ENCODE measurements around the gene CDC25B.
"Not testable (repeated sequence)": the region's sequence is repeated elsewhere in the genome, so short reads cannot be mapped to it uniquely, and the experiment has no call there.

Gene CDC25B

GRCh38 chr20:3811467-3812258 is 15.6 kb downstream of the CDC25B start:
- DNase-seq, result peak; percentile 90 to 94

DNA sequence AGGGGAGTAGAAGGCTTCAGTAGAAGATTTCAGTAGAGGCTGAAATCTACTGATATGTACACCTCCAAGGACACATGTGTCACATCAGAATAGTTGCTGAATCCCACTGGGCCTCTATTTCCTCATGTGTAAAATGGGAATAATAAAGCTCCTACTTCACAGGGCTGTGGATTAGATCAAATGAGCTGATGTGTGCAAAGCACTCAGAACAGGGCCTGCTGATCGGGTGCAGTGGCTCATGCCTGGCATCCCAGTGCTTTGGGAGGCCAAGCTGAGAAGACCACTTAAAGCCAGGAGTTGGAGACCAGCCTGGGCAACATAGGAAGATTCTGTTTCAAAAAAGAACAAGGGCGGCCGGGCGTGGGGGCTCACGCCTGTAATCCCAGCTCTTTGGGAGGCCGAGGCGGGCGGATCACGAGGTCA is 16.2 kb downstream of the CDC25B start:
- no peak for DNase-seq

DNA sequence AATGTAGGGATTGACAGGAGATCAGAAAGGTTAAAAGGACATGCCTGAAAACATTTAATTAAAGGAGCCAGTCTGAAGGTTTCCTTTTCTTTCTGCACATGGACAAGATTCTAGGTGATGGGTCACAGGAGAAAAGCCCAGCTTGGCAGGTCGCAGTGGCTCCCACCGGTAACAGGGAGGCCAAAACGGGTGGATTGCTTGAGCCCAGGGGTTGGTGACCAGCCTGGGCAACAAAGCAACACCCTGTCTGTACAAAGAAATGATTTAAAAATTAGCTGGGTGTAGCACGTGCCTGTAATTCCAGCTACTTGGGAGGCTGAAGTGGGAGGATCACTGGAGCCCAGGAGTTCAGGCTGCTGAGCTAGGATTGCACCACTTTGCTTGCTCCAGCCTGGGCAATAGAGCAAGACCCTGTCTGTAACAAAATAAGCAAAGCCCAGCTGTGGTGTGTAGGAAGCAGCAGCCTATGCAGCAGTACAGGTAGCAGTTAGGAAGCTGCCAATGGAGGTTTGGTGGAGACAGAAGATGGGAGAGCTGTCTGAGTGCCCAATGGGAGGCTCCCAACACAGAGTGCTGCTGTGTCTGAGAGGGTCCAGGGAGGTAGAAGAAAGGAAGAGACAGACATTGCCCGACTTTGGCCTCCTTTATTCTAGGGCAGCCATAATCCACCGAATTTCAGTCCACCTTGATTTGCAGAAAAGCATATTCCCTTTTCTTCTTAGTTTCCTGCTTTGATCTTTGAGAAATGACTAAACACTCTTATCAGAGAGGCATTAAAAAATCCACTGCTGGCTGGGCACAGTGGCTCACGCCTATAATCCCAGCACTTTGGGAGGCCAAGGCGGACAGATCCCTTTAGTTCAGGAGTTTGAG is 17.1 kb downstream of the CDC25B start:
- no peak for DNase-seq

DNA sequence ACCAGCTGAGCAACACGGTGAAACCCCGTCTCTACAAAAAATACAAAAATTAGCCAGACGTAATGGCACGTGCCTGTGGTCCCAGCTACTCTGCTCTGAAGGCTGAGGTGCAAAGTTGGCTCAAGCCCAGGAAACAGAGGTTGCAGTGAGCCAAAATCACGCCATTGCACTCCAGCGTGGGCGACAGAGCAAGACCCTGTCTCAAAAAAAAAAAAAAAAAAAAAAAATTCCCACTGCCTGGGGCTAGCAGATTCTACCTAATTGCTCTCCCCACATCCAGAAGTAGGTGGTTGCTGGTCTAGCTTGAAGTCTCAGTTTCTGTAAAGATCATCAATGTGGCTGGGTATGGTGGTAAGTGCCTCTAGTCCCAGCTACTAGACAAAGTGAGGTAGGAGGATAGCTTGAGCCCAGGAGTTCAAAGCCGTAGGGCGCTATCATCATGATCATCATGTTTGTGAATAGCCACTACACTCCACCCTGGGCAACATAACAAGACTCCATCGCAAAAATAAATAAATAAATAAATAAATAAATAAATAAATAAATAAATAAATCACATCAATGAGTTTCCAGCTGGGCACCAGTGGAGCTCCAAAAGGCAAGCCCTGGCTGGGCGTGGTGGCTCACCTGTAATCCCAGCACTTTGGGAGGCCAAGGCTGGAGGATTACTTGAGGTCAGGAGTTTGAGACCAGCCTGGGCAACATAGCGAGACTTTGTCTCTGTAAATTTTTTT is 17.9 kb downstream of the CDC25B start:
- DNase-seq, result no peak

DNA sequence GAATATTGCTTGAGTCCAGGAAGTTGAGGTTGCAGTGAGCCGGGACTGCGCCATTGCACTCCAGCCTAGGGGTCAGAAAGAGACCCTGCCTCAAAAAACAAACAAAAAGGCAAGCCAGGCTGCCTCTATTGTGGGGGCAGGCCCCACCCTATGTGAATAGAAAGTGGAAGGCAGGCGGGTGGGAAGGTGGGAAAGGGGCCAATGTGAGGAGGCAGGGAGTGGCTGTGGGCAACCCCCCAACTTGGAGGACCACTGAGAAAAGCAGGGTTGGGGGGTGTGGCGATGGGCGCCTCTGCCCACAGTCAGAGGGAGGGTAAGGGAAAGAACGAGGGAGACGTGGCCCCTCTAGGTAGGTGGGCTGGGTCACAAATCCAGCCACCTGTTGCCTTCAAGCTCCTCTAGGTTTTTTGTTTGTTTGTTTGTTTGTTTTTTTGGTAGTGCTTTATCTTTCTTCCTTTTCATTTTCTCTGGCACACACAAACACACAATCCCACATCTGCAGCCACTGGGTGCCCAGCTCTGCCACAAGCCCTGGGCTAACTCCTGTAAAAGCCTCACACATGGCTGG is 18.9 kb downstream of the CDC25B start:
- no peak for DNase-seq

DNA sequence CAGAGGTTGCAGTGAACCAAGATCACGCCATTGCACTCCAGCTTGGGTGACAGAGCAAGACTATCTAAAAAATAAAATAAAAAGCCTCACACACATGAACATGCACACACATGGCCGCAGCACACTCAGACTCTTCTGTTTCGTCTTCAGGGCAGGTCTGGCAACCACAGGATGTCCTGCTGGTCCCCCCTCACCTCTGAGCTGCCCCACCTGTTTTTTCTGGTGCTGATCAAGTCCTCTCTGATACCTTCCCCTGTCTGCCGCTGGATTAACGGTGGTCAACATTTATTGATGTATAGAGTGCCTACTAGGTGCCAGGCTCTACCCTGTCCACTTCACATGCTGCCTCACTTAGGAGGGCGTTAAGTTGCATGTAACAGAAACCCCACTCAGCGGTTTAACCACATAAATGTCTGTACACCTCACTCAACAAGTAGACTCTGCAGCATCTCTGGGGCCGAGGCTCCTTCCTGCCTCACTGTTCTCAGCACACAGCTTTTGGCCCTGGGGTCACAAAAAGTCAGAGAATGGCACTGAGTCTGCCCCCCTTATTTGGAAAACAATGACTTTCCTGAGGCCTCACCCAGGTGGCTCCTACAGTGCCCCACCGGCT is 19.7 kb downstream of the CDC25B start:
- DNase-seq, result no peak

- DNase-seq, result no peak
These were observed 22.3 kb downstream of the CDC25B start for GRCh38 chr20:3818155-3819151.

GRCh38 chr20:3819411-3820047 is 23.4 kb downstream of the CDC25B start:
- no peak for DNase-seq

DNA sequence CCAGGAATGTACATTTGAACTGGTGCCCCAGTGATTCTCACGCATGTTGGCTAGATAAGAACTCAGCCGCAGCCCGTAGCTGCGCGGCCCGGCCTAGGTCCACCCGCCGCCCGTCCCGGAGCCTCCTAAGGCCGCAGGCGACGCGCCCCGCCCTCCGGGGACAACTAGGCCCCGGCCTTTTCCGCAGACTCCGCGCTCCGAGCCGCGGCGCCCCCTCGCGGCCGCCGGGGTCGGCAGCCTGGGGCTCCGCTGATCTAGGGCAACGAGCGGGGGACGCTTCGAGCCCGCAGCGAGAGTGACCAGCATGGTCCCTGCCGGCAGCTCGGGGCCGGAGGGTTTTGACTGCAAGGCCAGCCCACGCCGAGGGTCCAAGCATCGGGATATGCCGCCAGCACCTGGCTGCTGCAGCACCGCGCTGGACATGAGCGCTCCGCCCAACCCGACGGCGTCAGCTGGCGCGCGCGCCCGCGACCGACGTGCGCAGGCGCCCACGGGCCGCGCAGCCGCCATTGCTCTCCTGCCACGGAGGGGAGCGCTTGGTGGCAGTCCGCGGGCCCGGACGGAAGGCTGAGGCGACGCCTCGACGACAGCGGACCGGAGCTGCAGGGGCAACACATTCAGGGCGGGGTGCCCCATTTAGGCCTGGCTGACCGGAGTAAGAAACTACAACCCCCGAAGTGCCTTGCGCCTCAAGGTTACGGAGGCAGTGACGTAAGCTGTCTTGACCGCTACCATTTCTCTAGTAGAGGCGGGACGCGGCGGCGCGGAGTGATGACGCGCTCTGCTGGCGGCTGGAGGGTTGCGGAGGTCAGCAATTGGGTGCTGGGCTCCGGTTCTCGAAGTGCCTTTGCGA is 24.2 kb downstream of the CDC25B start, which contains the start of gene AP5S1:
Gene AP5S1 (plus strand): TSS at position 500 of the 853 bp plus-strand sequence. CDS start 1,571 bp downstream, outside the sequence.
- DNase-seq, result peak; percentile 85 to 86

DNA sequence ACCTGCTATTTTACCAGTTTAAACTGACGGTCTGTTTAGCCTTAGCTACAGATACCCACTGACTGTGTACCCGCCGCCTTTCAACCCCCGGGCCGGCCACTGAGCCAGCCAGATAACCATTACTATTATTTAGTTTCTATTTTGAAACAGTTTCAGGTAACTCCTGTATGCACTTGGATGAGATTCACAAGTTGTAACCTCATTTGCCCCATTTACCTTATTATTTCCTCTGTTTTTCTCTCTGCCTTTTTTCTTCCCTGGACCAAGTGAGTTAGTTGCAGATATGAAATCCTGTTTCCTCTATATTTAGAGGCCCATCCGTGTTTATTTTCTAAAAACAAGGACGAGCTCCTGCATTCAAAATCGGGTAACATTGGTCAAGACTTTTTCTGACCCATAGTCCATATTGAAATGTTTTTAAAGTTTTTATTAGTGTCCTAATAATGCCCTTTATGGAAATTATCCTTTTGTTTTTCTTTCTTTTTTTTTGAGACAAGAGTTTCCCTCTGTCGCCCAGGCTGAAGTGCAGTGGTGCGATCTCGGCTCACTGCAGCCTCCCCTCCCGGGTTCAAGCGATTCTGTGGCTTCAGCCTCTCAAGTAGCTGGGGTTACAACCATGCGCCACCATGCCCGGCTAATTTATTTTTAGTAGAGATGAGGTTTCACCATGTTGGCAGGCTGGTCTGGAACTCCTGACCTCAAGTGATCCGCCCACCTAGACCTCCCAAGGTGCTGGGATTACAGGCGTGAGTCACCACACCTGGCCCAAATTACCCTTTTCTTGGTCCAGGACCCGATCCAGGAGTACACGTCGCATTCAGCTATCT is 25.0 kb downstream of the CDC25B start:
- DNase-seq, result no peak

DNA sequence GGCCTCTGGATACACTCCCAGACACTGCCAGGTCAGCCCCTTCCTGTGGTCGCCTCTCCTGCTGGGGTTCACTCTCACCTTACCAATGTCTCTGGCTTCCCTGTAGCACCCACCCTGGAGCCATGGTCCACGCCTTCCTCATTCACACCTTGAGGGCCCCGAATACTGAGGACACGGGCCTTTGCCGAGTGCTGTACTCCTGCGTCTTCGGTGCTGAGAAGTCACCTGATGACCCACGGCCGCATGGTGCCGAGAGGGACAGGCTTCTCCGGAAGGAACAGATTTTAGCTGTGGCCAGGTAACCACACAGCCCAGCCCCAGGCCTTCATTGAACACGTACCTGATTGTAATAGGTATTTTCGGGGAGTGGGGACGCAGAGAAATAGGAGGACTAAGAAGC is 25.9 kb downstream of the CDC25B start:
- no peak for DNase-seq

DNA sequence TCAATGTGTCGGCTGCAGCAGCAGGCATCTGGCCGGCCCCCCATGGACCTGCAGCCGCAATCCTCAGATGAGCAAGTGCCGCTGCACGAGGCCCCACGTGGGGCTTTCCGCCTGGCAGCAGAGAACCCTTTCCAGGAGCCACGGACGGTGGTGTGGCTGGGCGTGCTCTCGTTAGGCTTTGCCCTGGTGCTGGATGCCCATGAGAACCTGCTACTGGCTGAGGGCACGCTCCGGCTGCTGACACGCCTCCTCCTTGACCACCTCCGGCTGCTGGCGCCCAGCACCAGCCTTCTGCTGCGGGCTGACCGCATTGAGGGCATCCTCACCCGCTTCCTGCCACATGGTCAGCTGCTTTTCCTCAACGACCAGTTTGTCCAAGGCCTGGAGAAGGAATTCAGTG is 27.8 kb downstream of the CDC25B start:
- no peak for DNase-seq

- DNase-seq, result no peak
These were observed 29.4 kb downstream of the CDC25B start for GRCh38 chr20:3825526-3825925.

- DNase-seq, result no peak
These were observed 30.3 kb downstream of the CDC25B start for GRCh38 chr20:3826420-3826819.

DNA sequence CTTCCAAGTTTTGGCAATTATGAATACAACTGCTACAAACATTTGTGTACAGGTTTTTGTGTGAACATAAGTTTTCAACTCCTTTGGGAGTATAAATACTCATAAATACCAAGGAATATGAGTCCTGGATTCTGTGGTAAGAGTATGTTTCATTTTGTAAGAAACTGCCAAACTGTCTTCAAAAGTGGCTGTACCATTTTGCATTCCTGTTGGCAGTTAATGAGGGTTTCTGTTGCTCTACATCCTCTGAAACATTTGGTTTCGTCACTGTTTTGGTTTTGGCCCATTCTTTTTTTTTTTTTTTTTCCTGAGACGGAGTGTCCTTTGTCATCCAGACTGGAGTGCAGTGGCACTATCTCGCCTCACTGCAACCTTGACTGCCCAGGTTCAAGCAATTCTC is 32.7 kb downstream of the CDC25B start:
- no peak for DNase-seq

- not testable (repeated sequence) for DNase-seq
These were observed 33.8 kb downstream of the CDC25B start for GRCh38 chr20:3829891-3830290.

- DNase-seq, result no peak
These were observed 40.0 kb downstream of the CDC25B start for GRCh38 chr20:3836132-3836531.

DNA sequence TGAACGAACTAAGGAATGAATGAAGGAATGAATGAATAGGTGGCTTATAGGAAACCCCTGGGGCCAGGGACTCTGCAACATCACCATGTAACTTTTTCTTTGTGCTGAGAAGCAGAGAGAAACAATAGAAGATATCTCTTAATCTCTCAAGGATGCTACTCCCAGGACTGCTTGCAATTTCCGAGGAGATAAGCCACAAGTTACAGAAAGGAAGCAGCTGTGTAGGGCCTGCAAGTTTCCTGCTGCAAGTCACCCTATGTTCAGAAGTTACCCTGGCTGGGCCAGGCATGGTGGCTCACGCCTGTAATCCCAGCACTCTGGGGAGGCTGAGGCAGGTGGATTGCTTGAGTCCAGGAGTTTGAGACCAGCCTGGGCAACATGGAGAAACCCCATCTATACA is 43.2 kb downstream of the CDC25B start:
- no peak for DNase-seq

- DNase-seq, result not testable (repeated sequence)
These were observed 44.1 kb downstream of the CDC25B start for GRCh38 chr20:3840201-3840600.
